NCI-H1930 (cell line): ENCODE data around the gene MAL.

Source experiments
- DNase-seq, 2 experiments: peaks; one replicate each; lab custom pipeline; 2025; lab: John Stamatoyannopoulos, UW

Gene MAL

DNA sequence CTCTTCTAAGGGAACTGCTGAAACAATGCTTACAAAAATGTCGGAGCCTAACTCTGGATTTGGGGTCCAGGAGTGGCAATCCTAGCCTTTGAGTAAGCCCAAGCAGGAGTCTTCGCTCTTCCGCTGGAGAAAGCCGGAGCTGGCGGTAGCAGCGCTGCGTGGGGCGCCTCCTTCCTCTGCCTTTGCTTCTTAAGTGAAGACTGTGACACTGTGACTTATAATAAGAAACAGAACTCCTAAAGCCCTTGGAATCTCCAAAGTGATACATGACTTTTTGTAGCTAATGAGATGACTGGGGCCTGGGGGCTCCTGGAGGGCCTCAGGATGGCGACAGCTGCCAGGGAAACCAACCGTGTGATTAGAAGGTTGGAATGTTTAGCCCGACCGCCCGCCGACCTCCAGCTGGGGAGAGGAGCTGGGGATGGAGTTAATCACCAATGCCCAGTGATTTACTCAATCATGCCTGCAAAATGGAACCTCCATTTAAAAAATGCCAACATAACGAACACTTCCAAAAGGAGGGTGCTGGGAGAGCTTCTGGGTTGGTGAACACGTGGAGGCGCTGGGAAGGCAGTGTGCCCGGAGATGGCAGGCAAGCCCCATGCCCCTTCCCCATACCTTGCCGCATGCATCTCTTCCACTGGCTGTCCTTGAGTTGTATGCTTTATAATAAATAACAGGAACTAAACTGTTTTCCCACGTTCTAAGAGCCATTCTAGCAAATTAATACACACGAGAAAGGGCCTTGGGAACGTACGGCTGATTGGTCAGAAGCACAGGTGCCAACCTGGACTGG, 29.0 kb upstream of the MAL start:
- DNase-seq, result no peak

DNA sequence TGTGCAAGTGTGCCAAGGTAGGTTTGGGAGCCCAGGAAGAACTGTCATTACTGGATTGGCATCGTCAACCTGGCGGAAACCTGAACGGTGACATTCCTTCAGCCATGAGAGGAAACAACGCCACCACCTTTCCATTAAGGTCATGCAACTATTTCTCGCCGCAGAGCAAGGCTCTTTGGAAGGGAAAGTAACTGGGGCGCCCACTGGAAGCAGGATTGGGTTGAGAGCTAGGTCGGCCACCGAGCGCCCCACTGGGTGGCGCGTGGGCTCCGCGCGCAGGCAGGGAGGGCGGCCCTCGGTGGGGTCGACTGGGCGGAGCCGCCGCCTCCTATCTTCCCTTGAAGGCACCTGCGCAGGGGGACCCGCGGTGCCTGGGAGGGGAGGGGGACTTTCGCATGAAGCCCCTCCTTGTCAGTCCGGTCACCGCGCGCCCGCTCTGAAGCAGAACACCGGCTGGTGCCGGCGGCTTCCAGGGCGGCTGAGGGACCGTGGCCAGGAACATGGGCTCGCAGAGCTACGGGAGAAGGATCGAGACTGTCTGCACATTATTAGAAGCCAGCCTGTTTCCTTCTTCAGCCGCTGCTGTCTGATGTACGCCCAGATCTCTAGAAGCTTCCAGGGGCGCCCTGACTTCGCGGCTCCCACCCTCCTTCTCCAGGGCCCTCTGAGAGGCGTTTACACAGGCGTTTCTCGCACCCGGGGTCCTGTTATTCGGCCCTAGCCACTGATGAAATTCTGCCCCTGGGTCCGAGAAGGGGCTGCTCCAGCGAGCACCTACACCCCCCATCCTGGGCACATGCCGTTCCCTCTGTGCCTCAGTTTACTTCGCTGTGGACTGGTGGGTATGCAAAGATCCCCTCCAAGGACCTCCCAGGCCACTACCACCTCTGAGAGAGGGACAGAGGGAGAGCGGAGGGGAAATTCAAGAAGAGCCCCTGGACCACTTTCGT, 27.3 kb upstream of the MAL start:
- DNase-seq, result peak in 1 of 2 experiments; percentile 46

DNA sequence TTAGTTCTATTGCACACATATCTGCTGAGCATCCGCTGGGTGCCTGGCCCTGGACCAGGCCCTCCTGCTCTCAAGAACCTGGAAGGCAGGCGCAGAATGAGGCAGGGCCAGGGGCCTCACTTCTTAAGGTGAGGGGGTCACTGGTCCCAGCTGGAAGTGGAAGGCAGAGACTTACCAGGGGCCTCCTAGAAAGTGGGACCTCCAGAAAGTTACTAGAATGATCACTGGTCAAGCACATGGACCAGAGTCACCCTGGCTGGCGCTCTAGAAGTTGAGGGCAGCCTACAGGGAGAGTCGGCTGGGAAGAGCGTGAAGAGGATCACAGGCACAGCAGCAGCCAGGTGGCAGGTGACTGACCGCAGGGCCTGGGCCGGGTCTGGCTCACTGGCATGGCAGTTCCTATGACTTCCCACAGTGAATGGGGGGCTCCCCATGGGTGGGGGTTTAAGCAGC, 26.1 kb upstream of the MAL start:
- DNase-seq, result no peak

DNA sequence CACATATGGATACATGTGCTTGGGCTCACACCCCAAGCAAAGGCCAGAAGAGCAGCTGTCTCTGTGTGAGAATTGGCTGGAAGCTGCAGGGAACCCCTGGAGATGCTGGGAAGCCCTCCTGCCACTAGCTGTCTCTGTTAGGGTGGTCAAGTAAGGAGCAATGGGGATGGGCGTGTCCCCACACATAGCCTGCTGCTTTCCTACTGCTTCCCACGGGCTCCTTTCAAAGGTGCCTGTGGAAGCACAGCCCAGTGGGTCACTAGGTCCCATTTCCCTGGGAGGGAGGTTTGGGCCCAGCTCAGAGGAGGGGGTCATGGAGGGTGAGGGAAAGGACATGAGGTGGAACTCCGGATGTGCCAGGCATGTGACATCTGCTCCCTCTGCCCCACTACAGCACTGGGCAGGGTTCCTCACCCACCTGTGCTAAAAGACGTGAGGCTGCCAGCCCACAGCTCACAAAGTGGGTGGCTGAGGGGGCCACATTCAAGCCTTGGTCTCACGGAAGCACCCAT, 24.4 kb upstream of the MAL start:
- DNase-seq, result no peak

DNA sequence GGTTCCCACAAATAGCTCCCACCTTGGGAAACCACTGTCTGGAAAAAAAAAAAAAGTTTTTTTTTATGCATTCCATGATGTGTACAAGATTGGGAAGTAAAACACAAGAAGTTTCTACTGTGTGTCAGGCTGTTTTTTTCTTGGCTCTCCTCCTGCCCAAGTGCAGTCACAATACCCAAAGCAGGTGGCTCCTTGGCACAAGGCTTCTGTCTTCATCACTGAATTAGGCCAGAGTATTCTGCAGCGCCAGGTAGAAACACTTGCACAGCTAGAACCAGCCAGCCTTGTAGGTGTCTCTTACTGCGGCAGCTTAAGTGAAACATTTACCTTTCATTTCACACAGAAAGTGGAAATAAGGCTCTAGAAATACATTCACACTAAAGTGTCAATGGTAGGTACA, 23.8 kb upstream of the MAL start:
- no peak for DNase-seq

DNA sequence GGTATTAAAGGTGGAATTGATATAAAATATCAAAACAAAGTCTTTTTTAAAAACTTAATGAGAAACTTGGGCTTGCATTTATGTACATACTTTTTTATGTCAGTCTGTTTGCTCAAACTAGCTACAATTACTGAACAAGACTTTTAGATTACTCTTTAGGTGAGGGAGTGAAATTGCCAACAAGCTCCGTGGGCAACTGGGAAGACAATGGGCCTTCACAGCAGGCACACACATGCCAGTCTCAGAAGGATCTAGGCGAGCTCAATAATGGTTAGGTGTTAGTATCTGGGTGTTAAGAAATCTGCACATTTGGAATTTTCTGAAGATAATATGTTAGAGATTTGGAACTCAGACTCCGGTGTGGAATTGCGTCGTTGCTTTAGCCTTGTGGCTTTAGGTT, 23.0 kb upstream of the MAL start:
- no peak for DNase-seq

DNA sequence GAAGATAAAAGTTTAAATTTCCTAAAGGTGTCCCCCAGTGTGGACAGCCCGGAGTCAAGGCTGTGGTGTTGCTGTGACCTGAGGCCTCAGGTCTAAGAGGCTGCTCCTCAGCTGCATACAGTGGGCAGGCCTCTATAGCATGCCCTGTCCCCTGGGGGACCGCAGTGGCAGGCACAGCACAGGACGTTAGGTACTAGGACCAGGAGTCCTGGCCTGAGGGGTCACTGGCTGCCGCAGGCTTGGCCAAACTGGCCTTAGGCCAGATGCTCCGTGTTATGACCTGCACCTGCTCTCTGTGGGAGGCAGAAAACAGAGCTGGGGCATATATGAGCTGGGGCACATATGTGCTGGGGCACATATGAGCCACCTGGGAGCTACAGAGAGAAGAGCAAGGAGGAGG, 21.2 kb upstream of the MAL start:
- DNase-seq, result no peak

DNA sequence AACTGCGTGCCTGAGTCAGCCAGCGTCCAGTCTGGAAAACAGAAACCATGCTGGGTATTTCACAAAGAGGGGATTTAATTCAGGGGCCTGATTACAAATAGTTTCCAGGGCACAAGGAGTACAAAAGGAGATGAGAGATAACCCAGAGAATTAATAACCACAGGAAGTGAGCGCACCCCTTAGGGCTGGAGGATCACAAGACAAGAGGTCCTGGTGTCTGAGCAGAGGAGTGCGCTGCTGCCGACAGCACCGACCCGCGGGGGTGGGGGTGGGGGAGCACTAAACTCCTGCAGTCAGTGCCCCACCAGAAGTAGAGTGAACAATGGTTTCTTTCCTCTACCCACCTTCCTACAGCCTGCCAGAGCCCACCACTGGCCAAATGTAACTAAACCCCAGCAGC, 20.8 kb upstream of the MAL start:
- no peak for DNase-seq

DNA sequence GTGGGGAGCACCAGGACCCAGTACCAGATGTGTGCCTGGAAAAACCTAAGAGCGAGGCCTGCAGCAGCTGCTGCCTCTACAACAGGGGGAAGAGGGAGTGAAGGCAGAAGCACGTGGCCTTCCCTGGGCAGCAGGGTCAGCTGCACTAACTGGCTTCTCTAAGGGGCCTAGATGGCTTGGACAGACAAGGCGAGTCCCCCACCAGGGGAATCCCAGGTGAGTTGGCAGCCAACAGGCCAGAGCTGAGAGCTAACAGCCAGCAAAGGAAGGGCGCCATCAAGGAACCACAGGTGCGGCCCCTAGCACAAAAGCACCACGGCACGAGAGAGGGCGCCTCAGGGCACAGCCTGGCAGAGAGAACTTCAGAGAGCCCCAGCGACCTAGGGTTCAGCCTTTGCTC, 19.8 kb upstream of the MAL start:
- no peak for DNase-seq

DNA sequence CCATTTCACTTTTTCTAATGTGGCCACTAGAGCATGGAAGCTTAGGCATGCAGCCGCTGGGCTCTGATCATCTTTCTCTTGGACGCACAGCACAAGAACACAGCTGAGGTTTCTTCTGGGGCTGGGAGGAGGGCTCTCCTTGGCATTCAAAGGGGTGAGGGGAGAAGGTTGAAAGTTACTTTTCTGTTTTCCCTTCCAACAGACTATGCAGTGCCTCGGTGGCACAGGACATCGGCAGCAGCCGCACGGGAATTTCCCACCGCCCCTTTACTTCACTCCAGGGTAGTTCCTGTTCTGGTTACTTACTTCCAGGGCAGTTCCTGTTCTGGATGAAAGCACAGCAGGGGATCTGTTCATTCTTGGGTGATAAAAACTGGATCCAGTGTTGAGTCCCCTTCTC, 18.9 kb upstream of the MAL start:
- no peak for DNase-seq

DNA sequence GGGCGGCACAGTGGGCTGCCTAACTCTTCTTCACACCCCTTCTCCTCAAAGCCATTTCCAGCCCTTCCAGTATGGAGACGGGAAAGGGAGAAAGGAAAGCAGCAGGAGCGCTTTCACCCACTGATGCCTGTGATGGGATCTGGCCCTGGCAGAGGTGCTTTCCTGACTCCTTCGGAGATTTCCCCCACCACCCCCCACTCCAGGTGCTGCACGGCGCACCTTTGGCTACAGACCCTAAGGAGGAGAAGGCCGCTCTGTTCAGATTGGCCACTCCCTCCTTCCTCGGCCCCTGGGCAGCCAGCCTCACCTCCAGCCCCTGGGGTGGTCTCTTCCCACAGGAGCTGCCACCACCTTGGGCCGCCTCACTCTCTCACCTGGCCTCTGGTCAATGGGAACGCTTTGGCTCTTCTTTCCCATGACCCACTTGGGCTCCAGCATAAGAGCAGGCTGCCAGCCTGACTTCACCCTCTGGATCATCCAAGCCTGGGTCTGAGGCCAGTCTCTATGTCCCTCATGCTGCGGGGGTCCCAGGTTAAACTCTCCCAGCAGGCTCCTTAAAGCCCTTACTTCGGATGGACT, 18.4 kb upstream of the MAL start:
- DNase-seq, result no peak

DNA sequence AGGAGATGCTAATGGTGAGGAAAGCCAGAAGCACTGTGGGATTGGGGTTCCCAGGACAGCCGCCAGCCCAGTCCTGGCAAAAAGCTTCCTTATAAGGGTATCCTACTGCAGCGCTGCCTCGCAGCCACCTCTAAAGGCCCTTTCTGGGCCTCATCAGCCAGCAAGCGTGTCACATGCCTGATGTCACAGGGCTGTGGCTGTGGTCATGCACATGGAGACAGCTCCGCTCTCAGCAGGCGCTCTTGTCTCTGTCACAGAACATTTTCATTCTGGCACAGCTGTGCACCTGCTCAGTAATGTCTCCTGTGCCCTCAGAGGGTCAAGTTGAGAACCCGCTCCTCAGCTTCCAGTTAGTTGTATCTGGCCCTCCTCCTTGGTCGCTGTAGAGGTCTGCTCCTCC, 17.7 kb upstream of the MAL start:
- DNase-seq, result no peak

DNA sequence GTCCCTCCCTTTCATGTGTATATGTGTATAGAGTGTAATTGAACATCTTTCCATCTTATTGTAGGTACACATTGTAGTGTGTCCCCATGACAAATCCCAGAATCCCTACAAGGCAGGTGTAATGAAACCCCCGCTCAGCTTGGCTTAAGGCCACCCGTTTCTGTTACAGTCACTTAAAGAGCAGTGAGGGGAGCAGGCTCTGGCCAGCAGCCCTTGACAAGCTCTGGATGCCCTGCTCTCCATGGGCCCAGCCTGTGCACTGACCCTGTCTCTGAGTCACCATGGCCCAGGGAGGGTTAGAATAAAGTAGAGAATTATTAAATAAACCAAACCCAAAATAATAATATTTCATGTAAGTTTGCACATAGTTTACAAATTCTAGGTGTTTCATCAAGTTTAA, 17.2 kb upstream of the MAL start:
- DNase-seq, result no peak

DNA sequence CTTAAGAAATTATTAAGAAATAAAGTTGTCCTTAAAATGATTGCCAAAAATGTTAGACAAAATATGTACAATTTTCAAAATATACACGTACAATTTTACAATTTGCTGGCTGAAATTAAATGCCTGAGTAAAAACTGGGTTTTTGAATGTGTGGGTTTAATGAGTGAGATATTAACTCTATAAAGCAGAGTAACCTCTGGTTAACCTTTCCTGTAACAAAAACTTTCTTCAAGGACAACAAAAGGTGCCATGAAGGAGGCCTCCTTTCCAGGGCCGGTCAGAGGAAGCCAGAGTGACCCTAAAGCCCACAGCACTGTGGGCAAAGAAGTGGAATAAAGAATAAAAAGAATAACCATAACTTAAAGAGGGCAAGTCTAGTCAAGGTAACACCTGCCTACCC, 16.5 kb upstream of the MAL start:
- DNase-seq, result no peak

DNA sequence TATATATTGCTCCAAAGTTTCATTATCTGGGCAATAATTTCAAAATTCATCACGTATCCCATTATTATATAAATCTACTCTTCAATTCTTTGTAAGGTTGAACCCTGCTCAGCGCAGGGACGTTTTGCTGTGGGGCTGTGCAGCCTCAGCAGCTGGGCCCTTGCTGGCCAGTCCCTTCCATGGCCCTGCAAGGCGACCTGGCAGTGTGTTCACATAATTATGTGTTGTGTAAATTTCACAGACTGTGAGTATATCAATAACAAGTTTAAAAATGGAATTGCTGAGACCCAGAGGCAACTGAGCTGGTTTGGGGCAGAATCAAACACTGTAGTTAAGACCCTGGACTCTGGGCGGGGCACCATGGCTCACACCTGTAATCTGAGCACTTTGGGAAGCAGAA, 16.1 kb upstream of the MAL start:
- DNase-seq, result no peak

DNA sequence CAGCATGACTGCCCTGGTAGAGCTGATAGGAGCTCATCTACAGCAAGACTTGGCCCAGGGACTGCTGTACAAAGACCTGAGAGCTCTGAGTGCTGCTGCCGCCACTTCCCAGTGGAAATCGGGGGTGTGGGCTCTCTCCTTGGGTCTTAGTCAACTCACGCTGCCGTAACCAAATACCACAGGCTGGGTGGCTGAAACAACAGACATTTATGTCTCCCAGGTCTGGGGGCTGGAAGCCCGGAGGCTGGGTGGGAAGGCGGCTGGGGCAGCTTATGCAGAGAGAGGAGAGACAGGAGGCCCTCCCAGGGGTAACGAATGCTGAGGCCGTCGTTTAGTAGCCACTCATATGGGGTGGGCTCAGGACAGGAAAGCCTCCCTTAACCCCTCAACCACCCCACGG, 15.4 kb upstream of the MAL start:
- DNase-seq, result no peak

DNA sequence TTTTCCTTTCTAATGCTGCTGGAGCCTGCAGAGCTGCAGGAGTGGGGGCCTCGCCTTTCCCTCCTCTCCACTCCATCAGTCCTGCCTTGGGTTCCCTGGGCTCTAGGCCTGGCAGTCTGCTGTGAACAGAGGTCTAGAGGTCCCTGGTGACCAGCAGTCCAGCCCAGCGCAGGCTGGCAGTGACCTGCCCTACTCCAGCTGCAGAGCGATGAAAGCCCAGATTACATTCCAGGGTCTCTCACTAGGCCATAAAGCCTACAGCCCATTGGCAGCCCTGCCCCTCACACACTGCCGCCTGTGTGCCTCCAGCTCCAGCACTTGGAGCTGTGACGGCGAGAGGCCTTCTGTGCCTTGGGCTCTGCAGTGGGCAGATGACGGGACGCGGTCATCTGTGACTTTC, 14.8 kb upstream of the MAL start:
- DNase-seq, result no peak

DNA sequence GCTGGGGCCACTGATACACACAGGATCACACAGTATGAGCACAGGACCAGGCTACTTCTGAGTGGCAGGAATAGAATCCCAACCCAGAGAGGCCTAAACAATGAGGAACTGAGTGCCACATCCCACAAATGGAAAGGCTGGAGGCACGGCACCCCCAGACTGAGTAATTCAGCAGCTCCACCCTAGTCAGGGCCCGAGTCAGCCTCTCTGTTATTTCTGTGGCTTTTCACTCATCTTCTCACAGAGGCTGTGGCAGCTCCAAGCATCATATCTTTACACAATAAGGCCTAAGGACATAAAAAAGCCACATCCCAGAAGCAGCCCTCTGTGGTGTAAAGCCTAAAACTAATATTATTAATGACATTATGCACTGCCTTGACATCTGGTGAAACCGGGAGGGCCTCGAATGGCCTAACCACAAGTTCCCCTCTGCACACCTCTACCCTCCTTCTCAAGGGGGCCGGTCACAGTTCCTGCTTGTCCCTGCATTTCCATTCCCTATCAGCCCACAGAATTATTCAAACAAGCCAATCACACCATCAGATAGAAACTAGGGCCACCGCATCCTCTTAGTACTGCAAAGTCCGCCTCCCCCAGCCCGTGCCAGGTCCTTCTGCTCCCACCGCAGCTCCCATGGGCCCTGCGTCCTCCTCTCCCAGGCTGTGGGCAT, 12.5 kb upstream of the MAL start:
- no peak for DNase-seq

DNA sequence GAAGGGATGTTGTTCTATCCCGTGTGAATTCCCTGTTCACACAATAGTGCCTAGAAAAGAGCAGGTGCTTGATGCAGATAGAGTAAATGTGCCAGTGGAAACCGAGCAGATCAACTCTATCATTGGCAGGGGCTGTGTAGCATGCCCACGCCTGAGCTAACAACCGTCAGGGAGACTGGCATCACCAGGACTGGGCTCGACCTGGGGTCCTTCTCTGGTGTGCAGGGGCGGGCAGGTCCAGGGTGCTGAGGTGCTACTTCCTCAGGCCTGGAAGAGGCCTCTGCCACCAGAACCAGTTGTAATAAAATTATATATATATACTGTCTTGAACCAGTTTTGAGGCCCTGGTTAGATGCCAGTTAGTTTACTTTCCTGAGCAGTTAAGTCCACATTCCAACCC, 11.8 kb upstream of the MAL start:
- no peak for DNase-seq

DNA sequence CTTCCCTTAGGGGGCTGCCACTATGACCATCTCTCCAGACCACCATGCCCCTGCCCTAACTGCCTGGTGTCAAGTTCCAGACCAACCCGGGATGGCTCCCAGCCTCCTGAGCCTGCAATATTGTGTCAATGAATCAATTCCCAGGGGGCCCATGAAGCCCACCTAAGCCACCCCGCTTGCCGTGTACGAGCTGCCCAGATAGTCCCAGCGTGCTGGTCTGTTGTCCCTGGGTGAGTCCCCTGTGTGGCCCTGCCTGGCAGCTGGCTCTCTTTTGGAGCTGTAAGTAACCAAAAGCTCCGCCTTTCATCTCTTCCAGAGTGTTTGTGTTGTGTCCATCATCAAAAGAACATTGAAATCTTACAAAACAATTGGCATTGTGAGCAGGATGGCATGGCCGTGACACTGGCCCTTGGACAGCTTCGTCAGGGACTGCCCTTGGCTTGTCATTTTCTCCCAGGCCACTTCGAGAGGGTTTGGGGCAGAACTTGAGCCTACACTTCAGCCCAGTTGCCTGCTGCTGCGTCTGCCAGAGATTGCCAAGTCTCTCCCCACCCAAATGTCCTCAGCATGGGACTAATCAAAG, 11.3 kb upstream of the MAL start:
- no peak for DNase-seq

DNA sequence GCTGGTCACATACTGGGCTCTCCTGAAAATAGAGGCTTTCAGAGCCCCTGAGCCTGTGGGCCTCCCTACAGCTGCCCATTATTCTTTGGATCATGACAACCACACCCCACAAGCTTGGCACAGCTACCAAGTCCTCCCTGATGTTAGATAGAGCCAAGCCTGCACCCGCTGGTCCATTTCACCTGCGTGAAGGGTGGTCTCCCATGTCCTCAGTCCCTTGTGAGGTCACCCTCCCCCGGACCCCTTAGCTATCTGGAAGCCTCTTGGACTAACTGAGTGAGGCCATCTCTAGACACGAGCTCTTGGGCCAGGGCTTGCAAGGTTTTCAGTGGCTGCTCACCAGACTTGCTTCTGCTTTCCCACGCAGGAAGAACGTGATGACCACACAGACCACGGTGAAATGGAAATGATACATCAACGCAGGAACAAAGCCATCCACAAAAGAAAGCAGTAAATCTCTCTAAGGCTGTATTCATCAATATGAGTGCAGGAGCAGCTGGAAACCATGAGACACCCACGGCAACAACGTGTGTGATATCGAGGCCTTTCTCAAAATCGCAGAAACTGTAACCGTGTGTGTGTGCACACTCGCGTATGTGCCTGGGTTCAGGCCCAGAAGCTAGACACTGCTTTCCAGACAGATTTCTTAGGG, 10.1 kb upstream of the MAL start:
- DNase-seq, result no peak
